Neural progenitor cell (in vitro differentiated cells): ENCODE data around the gene TLL2.

Experiments used
- EZH2 ChIP-seq: fragments of 200-600 bp; sonication (generic); IDR thresholded peaks from 2 replicates; pipeline ENCODE4 v1.6.1; 2017; ENCODE audit warnings: antibody characterized with exemption, mild to moderate bottlenecking, moderate library complexity
- EZH2phosphoT487 ChIP-seq: fragments of 200-600 bp; sonication (generic); IDR thresholded peaks from 2 replicates; pipeline ENCODE4 v1.6.1; 2017; ENCODE audit warnings: antibody characterized with exemption
- TF ChIP-seq, protein P1 (sequence below): fragments of 200-600 bp; sonication (generic); IDR thresholded peaks from 2 replicates; pipeline ENCODE4 v1.5.1; 2017; ENCODE audit warnings: antibody characterized with exemption, mild to moderate bottlenecking

DNA sequence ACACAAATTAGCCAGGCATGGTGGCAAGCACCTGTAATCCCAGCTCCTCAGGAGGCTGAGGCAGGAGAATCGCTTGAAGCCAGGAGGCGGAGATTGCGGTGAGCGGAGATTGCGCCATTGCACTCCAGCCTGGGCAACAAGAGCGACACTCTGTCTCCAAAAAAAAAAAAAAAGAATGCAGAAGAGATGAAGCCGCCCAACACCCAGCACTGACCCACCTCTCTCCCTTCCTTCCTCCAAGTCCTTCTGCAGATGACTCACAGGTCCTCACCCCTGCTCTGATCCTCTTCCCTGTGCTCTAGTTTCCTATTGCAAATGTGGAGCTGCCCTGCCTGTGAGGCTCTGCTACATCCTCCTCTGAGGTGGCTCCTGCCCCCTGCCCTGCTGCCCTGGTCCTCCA, 132.9 kb downstream of the TLL2 start:
- no peak for TF ChIP-seq EZH2
- TF ChIP-seq, protein P1, sequence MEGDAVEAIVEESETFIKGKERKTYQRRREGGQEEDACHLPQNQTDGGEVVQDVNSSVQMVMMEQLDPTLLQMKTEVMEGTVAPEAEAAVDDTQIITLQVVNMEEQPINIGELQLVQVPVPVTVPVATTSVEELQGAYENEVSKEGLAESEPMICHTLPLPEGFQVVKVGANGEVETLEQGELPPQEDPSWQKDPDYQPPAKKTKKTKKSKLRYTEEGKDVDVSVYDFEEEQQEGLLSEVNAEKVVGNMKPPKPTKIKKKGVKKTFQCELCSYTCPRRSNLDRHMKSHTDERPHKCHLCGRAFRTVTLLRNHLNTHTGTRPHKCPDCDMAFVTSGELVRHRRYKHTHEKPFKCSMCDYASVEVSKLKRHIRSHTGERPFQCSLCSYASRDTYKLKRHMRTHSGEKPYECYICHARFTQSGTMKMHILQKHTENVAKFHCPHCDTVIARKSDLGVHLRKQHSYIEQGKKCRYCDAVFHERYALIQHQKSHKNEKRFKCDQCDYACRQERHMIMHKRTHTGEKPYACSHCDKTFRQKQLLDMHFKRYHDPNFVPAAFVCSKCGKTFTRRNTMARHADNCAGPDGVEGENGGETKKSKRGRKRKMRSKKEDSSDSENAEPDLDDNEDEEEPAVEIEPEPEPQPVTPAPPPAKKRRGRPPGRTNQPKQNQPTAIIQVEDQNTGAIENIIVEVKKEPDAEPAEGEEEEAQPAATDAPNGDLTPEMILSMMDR = no peak
- TF ChIP-seq EZH2phosphoT487 = no peak
